Smooth muscle cell of the brain vasculature (primary cell): ENCODE data around the gene AP1S1.
"Not testable (repeated sequence)": the region's sequence is repeated elsewhere in the genome, so short reads cannot be mapped to it uniquely, and the experiment has no call there.

ENCODE experiments used
- DNase-seq: peaks from one replicate; pipeline ENCODE4 v3.0.0-alpha.2; 2012; ENCODE audit warnings: low read depth, low spot score

Gene AP1S1

DNA sequence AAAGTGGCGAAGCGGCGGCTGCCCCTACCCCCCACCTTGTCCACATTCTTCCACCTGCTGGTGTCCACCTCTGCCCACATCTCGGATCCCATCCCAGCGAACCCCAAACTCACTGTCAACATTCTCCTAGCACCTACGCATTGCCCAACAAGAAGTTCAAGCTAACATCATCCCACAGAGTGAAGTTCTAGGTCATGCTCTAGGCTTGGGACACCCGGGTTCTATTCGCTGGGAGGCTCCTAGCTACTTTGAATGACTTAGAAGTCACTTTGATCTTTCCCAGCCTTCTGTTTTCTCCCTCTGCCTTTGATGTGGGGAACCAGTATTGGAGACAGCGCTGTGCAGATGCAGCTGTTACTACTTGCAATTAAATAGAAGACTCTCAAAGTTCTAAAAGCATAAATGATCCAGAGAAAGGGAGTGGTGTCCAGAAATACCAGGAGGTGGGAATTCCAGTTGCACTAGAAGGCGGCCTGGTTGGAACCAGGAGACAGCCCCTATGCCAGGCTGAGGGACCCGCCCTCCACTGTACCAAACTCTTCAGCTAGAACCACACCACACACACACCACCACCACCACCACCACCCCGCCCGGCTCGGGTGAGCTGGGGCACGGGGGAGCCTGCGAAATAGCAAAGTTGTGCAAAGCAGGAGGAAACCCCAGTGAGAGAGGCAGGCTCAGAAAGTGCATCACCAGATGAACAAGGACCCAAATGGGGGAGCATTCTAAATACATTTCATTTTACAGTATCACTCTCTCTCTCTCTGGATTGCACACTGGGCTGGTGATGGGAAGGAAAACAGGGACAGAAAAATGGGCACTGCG lies 16.6 kb downstream of the AP1S1 start:
- no peak for DNase-seq

DNA sequence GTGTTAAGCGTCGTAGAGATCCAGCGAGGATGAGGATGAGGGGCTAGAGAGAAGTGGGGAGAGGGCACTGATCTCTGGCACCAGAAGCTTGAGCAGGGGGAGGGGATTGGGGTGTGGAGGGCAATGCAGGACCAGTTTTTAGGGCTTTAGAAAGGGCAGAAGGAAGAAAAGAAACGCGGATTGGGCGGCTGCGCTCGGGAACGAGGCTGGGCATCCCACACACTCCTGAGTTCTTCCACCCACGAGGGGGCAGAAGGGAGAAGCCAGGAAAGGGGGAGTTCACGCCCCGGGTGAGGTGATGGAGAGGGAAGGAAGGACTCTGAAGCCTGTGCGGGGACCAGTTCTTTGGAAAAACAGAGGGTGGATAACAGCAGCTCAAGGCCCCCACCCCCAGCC lies 17.2 kb downstream of the AP1S1 start:
- no peak for DNase-seq

DNA sequence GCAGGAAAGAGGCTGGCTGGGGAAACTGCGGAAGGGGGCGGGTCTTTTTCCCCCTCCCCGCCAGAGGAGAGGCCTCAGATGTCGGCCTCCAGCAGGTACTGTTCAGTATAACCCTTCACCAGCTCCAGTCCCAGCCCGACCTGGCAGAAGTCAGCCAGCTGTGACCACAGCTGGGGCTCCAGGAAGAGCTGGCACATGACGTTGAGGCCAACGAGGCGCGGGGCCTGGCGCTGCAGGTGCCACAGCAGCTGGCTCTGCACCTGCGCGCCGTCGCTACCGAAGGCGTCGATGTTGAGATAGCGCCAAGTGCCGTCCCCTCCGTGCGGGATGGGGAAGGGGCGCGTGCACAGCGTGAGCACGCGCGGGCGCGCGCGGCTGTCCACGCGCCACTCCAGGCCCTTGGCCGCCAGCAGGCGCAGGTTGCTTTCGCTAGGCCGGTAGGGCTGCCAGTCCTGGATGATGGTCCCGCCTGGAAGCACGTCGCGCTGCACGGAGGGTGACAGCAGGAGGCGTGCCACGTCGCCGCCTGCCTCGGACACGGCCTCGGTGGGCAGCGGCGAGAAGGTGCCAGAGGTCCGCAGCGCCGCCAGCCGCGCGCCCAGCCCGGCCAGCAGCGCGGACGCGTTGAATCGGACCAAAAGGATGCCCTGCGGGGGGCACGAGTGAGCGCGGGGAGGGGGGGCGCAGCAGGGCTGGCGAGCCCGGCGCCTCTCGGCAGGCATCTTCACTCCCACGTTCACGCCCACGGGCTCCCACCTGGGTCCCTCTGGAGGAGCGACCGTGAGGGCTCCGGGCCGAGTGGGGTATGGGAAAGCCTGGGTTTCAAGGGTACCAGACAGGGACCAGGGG lies 18.0 kb downstream of the AP1S1 start:
- DNase-seq: no peak

DNA sequence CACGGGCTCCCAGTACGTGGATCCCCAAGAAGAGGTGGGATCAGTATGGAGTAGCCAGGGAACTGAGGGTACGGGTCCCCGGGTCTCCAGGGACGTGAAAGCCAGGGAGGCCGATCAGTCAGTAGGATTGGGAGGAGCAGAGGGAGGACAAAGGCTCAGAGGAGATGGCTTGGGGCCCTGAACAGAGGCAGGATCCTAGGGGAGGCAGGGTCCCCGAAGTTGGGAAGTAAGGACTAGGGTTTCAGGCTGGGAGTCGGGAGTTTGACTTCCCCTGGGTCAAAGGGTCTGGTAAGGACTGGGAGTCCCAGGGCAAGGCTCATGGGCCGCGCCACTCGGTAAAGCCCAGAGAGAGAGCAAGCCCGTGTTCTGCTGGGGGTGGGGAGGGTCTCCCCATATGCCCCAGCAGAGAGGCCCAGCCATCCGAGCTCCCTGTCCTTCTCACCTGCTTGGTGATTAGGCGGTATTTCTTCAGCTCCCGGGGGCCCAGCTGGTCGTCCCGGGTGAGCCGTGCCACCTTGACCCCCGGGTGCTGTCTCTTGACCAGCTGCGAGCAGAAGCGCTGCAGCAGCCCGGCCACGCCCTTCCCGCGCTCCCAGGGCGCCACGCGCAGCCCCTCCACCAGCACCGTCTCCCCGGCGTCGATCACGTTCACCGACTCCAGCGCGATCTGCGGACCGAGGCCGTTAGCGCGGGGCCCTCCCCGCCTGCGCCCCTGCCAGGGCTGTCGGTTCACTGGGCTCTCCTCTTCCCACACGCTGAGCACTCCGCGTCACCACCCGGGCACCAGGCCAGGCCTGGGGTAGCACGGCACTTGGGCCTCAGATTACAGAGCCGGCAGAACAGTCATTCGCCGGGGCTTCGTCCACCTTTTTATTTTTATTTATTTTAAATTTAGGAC lies 18.8 kb downstream of the AP1S1 start:
- DNase-seq: peak; percentile 51

DNA sequence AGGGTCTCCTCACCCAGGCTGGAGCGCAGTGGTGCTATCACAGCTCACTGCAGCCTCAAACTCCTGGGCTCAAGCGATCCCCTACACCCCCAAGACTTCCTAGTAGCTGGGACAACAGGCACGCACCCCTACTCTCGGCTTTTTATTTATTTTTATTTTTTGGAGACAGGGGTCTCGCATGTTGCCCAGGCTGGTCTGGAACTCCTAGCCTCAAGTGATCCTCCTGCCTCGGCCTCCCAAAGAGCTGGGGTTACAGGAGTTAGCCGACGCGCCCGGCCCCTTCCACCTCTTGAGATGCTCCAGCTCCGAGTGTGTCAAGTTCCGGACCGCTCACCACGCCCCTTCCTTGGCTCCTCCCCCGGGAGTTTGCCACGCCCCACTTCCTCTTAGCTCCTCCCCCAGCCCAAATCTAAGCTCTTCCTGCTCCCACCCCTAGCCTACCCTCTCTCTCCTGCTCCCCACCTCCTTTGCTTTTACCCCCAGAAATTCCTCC lies 19.5 kb downstream of the AP1S1 start:
- DNase-seq: no peak

DNA sequence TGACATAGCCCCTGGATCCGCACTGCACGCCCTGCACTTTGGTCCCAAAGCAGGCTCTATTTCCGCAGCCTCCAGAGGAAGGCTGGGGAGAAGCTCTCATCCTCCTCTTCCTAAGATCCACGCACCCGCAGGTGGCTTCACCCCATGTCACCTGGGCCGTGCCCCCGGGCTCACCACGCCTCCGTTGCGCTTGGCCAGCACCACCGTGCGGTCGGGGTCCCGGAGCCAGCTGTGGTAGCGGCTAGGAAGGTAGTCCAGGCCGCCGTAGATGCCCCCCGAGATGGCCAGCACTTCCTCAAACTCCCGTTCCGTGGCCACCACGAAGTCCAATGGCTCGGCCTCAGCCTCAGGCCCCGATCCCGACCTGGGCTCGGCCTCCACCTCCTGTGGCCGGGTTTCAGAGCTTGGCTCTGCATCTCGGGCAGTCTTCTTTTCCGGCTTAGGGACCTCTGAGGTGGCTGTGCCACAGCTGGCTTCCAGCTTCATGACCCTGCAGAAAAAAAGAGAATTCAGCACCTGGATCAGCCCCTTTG lies 20.1 kb downstream of the AP1S1 start:
- no peak for DNase-seq

DNA sequence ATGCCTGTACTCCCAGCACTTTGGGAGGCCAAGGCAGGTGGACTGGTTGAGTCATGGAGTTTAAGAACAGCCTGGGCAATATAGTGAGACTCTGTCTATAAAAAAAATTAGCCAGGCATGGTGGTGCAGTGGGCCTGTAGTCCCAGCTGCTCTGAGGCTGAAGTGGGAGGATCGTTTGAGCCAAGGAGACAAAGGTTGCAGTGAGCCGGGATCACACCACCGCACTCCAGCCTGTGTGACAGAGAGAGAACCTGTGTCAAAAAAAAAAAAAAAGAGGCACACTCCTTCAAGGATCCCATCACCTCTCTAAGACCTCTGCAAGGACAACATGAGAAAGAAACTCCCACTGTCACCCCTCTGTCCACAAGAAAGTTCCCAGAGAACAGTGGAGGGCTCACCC lies 21.4 kb downstream of the AP1S1 start:
- no peak for DNase-seq

DNA sequence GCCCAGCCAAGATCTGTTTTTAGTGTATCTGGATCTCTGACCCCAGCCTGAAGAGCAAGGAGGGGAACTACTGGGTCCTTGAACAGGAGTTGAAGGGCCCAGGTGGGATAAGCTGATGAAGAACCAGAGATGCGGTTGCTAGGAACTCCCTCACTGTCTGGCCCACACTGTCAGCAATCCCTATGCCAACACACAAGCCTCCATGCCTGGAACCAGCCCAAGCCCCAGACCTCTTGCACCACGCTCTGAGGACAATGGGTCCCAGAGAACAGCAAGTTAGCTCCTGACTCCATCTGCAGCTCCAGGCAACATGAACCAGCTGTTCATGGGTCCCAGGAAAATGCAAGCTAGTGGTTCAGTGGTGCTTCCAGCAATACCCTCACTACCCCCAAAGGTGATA lies 23.4 kb downstream of the AP1S1 start:
- DNase-seq: no peak

DNA sequence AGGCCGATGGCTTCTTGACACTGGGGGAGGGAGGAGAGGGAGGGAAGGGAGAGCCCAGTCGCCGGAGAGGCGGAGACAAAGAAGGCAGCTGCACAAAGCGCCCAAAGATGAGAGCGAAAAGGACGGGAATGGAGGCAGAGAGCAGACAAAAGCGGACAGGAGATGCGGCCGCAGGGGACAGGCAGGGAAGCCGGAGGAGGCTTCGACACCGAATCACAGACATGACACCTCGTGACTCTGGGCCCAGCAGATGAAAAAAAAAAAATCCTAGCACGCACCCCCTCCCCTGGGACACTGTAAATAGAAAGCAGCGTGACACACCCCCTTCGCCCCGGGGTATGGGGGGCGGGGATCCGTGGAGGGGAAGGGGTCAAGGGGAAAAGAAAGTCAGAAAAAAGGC lies 24.8 kb downstream of the AP1S1 start:
- no peak for DNase-seq

DNA sequence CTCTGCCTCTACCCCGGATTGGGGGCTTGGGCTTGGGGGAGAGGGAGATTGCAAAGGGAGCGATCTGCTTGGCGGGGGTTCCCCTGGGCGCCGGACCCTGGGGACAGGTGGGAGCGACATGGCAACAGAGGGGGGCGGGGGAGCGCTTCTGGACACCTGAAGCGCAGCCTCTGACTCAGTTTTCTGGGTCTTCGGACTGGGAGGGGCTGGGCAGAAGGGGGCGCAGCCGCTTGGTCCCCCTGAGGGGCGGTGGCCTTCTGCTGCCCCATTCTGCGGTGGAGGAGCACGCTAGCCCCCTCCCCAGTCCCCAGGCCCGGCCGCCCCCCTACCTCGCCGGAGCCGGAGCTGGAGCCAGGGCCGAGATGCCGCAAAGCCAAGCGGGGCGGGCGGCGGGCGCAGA lies 25.4 kb downstream of the AP1S1 start:
- DNase-seq: no peak

DNA sequence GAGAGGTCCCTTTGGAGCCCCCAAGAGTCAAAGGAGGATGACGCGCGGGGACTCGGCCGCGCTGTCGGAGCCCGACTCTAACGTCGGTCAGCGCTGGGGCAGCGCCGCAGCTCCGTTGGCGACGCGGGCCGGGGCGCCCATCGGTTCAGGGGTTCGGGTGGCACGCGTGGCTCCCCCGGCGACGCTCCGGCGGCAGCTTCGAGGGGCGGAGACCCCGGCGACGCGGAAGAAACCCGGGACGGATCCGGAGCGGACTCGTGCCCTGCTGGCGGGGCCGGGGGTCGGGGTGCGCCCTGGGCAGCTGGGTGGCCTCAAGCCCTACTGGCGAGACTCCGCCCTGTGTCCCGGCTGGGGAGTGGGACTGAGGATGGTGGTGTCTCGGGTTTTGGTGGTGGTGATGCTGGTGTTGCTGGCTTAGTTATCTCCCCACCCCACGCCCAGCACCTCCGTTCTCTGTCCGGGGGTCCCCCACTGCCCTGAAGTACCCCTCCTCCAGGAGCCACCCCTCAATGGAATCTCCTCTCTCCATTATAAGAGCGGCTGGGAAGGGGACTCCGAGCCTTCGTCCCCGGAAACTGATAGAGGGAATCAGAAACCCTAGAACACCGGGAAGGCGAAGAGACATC lies 26.0 kb downstream of the AP1S1 start, which contains the start of gene NAT16:
Gene NAT16 (minus strand): TSS at position 164 of the 626 bp plus-strand sequence. CDS start 5,486 bp downstream, outside the sequence.
- DNase-seq: no peak

DNA sequence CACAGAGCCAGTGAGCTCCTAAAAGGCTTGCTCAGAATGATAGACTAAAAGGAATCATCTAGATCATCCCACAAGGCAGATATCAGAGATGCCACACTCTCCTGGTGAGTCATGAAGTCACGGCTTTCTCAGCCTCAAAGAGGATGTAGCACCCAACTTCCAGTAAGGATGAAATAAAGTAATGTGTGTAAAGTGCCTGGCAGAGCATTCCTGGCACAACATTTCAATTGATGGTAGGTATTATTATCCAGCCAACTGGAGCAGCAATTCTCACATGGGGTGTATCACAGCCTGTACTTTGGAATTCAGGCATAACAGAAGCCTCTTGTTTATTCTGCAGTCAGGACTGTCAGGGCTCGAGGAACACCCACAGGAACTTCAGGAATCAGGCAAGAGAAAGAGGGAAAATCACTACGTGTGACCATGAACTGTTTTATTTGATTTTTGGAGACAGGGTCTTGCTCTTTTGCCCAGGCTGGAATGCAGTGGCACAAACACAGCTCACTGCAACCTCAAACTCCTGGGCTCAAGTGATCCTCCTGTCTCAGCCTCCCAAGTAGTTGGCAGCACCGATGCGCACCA lies 31.1 kb downstream of the AP1S1 start:
- DNase-seq: no peak

DNA sequence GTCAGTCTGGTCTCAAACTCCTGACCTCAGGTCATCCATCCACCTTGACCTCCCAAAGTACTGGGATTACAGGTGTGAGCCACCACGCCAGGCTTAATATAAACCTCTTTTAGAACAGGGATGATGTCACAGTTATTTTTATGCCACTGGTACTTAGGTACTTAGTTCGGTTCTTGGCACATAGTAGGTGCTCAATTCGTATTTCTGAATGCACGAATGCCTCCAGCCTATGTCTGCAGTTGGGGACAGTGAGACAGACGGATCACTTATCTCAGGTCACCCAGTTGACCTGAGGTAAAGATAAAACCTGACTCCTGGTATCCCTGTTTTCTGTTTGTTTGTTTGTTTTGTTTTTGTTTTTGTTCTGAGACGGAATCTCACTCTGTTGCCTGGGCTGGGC lies 31.9 kb downstream of the AP1S1 start:
- no peak for DNase-seq

DNA sequence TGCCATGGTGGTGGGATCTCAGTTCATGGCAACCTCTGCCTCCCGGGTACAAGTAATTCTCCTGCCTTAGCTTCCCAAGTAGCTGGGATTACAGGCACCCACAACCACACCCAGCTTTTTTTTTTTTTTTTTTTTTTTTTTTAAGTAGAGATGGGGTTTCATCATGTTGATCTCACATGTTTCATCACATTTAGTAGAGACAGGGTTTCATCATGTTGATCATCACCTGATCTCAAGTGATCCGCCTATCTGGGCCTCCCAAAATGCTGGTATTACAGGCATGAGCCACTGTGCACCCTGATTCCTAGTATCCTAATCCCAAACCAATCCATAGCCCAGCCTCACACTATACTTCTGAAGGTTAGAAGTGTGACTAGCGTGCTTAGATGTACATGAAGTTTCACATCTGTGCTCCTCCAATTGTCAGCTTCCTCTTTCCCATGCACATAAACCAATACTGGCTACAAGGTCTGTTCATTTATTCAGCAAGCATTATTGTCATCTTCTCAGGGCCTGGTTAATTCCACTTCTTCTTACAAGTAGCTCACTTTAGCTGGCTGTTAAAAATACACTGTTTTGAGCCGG lies 32.7 kb downstream of the AP1S1 start:
- DNase-seq: no peak

DNA sequence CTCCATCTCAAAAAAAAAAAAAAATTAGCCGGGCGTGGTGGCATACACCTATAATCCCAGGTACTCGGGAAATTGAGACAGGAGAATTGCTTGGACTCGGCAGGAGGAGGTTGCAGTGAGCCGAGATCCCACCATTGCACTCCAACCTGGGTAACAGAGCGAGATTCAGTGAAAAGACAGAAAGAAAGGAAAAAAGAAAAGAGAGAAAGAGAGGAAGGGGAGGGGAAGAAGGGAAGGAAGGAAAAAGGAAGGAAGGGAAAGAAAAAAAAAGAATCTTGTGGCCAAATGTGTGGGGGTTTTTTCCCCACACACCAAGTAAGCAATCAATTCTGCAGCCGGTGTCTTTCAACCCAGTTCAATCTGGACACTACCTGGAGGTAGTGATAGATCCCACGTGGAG lies 34.8 kb downstream of the AP1S1 start:
- no peak for DNase-seq

DNA sequence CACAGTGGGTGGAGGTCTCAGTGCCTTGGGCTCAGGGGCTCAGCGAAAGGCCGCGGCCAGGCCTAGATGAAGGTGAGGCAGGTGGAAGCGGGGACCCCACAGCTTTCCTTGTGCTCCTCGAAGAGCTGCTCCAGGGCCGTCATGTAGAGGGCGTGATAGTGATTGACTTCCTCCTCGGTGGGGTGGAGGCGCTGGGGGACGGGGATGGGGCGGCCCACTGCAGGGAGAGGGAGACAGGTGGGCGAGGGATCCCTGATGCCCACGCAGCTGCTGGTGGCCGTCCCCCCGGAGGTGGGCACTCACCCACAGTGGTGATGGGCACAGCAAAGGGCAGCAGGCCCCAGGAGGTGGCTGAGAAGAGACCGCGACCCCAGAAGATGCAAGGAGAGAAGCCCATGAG lies 41.6 kb downstream of the AP1S1 start:
- DNase-seq: no peak

DNA sequence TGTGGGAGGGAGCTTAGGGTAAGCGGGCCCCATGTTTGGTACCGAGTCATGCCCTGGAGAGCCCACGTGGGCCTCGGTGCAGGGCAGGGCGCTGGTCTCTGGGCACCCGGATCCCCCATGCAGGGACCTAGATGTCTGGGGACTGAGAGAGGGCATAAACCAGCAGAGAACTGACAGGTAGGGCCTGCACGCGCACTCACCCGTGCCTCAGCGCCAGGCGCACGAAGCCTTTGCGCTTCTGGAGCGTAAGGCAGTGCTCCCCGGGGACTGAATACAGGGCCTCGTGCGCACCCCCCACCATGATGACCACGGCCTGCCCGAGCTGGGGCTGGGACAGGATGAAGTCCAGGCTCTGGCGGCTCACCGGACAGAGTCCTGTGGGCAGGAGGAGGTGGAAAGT lies 43.7 kb downstream of the AP1S1 start:
- no peak for DNase-seq

DNA sequence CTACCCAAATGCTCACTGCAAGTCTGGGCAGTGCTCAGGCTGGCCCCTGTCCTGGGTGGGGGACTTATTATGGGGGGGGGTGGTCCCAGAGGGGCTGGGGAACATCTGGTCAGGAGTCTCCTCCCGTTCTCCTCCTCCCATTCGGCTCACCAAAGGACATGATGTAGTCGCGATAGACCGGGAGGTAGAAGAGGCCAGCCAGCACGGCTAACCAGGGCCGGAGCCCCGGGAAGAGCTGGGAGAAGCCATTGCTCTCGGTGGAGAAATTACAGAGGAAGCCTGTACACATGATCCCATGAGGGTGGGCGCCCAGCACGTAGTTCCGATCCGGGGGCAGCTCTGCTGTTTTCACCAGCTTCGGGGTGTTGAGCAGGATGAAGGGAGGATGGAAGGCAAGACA lies 44.2 kb downstream of the AP1S1 start:
- no peak for DNase-seq

DNA sequence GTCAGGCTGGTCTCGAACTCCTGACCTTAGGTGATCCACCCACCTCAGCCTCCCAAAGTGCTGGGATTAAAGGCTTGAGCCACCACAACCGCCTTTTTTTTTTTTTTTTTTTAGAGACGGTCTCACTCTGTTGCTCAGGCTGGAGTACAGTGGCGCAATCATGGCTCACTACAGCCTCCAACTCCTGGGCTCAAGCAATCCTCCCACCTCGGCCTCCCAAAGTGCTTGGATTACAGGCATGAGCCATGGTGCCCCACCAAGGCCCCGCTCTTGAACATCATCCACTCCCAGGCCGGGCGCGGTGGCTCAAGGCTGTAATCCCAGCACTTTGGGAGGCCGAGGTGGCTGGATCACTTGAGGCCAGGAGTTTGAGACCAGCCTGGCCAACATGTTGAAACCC lies 45.2 kb downstream of the AP1S1 start:
- not testable (repeated sequence) for DNase-seq

DNA sequence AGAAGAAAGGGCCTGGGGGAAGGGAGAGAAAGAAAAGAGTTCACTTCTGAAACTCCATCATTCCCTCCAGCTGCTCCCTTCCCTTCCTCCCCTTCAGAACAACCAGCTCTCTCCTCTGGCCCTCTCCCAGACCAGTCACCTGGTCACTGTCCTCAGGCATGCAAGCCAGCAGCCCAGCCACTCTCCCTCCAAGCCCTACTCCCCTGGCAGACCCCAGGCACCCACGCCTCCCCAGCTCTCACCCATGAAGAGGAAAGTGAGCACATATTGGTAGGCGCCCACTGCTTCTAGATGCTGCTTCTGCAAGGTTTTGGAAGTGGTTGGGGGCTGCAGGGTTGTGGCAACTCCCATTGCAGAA lies 46.2 kb downstream of the AP1S1 start:
- no peak for DNase-seq
